Heart right ventricle (tissue), 16 donors: ENCODE measurements around the gene DES. TPM values are rescaled to one million over a fixed set of nuclear protein-coding genes. Genes with fewer than 3 reads are reported as not detected.
A peak's percentile ranks its signal among the peaks of the same experiment; 100 is the strongest.

ENCODE experiments used
- ATAC-seq, 8 donors: fragments of 200-7000 bp; cut with Tn5 transposase; one replicate each; pipeline ENCODE4 v1.9.1; 2020; ENCODE audit warnings: mild to moderate bottlenecking in 8 of 8, moderate library complexity in 8 of 8, moderate number of reproducible peaks in 1 of 8
- DNase-seq, 2 donors: peaks; one replicate each; pipeline ENCODE4 v3.0.0-alpha.2; 2020
- H3K27ac ChIP-seq, 10 donors: fragments of 200-600 bp; sonication (generic) in 2 of 10; one replicate each; pipeline versions ENCODE4 v1.5.0 to v1.8.0; 2020 to 2022; ENCODE audit warnings: mild to moderate bottlenecking in 3 of 10
- H3K27me3 ChIP-seq, 7 donors: fragments of 200-600 bp; one replicate each; pipeline ENCODE4 v1.8.0; 2021 to 2022; ENCODE audit warnings: mild to moderate bottlenecking in 2 of 7
- H3K36me3 ChIP-seq, 9 donors: fragments of 200-600 bp; sonication (generic) in 1 of 9; one replicate each; pipeline versions ENCODE4 v1.5.0 to v1.8.0; 2020 to 2022; ENCODE audit warnings: mild to moderate bottlenecking in 2 of 9
- H3K4me1 ChIP-seq, 9 donors: fragments of 200-600 bp; sonication (generic) in 1 of 9; one replicate each; pipeline versions ENCODE4 v1.5.0 to v1.8.0; 2020 to 2022; ENCODE audit warnings: mild to moderate bottlenecking in 4 of 9
- H3K4me3 ChIP-seq, 10 donors: fragments of 200-600 bp; sonication (generic) in 2 of 10; one replicate each; pipeline versions ENCODE4 v1.5.0 to v1.8.0; 2020 to 2022; ENCODE audit warnings: mild to moderate bottlenecking in 7 of 10, moderate library complexity in 2 of 10
- H3K9me3 ChIP-seq, 11 donors: fragments of 200-600 bp in 10 of 11; sonication (generic) in 2 of 11; one replicate each; pipeline versions ENCODE4 v1.5.0 to v1.8.0; 2013 to 2022; ENCODE audit warnings: mild to moderate bottlenecking in 2 of 11, control low read depth in 1 of 11, moderate library complexity in 1 of 11
- WGBS, 2 donors: extraction: QIAGEN DNeasy Blood & Tissue Kit; methylation state at CpG; one replicate each; pipeline ENCODE4 v1.1.7; 2013; ENCODE audit warnings: inconsistent platforms in 1 of 2; 5-methylcytosine and 5-hydroxymethylcytosine counted together
- intact Hi-C, 10 donors: fragments of 100-400 bp; cut with DNase I; formaldehyde crosslinking; loops; one replicate each; pipeline versions ENCODE4 v1.11.1 to v1.14.2; 2022
- polyA plus RNA-seq, 2 donors: library from polyadenylated mRNA; stranded (reverse); fragments of 200-250 nt; gene quantifications; one replicate each; pipeline ENCODE4 v1.2.3, GENCODE V29; 2013
- total RNA-seq, 10 donors: library from RNA; stranded (reverse); fragmentation: NEBNext Ultra II Directional in 3 of 10; extraction: Animal tissue kit (Norgen Biotek cat#: 25700) in 3 of 10; gene quantifications; one replicate each; pipeline versions ENCODE4 v1.2.1 to v1.2.4, GENCODE V29; 2021 to 2023
- TF ChIP-seq, protein P1 (sequence below), 9 donors: fragments of 200-600 bp; sonication (generic) in 2 of 9; IDR thresholded peaks; one replicate each; pipeline versions ENCODE4 v1.5.0 to v1.8.0; 2021 to 2022; ENCODE audit warnings: antibody characterized with exemption in 9 of 9, mild to moderate bottlenecking in 5 of 9, moderate library complexity in 1 of 9
- donor health status: Arrhythmogenic right ventricular cardiomyopathy.
- donor health status: ischemic (EF 13 %, LVEDD 7.1; RV severe dilation, severe dysfunction).
- donor health status: healthy with polysubstance abuse.
- donor health status: DM: no; HTN: yes; CAD: no.
- donor health status: DM: no; HTN: no; CAD: no.
- donor health status: ischemic (EF 25% LVEDD 6.9; RV normal size, moderate dysfunction).
- donor health status: ischemic (EF 25% LVEDD 5.7; RV mildly dilated, moderate dysfunction).
- donor health status: healthy.
- donor health status: DM: yes; HTN: yes; CAD: no.
- donor health status: Ischemic cardiomyopathy.
- donor health status: ischemic (EF 35%, LVEDD 5.7; RV mildly dilated, moderate dysfunction).
- donor health status: nonischemic (EF 11% LVEDD 7.7; RV severe dilation, severe dysfunction).
- donor health status: DM: yes; HTN: yes; CAD: no.
- donor health status: PGD.
- donor health status: ischemic (EF 29% LVEDD 5.4; RV normal size, mild dysfunction).
- donor health status: nonischemic (EF 23%, LVEDD 6.1; RV moderate dilation, normal function).

The DES gene
- total and polyA plus RNA-seq, 12 donors = 12,560 to 18,019 (median 15,816) TPM

DNA sequence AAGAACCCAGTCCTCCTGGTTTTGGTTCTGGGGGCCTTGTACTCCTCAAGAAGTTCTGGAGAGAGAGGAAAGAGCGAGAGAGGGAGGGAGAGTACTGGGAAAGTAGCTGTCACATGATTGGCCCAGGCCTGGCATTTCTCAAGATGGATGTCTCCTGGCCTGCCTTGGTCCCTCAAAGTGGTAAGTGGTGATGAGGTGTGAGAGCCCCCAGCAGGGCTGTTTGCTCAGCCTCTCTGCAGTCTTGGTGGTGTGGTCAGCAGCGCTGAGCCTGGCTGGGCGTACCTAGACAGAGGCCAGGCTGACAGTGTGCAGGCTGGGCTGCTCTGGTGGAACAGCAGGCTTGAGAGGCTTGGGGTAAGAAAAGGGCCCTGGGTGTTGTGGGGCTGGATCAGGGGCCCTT lies 19.0 kb downstream of the DES start:
- intact Hi-C loops = no loop called here
- H3K4me1 ChIP-seq = peaks cover 3 to 58% (median 15%) of the 10 kb centered on the region in 9 donors
- H3K27ac ChIP-seq = peak overlapping the region in 7 of 10 donors; percentile 15 to 99 (median 94)
- DNase-seq = no peak
- peak in 1 of 8 donors; percentile 15 for ATAC-seq
- 51 to 54% methylated on average over 3 of the region's 3 CpGs for WGBS, 2 donors
- no peak overlapping the region for H3K4me3 ChIP-seq
- peaks cover 0 to 73% (median 34%) of the 10 kb centered on the region in 7 donors for H3K27me3 ChIP-seq
- H3K36me3 ChIP-seq = no peaks in the 10 kb centered on the region
- no peaks in the 10 kb centered on the region for H3K9me3 ChIP-seq
- TF ChIP-seq, protein P1, sequence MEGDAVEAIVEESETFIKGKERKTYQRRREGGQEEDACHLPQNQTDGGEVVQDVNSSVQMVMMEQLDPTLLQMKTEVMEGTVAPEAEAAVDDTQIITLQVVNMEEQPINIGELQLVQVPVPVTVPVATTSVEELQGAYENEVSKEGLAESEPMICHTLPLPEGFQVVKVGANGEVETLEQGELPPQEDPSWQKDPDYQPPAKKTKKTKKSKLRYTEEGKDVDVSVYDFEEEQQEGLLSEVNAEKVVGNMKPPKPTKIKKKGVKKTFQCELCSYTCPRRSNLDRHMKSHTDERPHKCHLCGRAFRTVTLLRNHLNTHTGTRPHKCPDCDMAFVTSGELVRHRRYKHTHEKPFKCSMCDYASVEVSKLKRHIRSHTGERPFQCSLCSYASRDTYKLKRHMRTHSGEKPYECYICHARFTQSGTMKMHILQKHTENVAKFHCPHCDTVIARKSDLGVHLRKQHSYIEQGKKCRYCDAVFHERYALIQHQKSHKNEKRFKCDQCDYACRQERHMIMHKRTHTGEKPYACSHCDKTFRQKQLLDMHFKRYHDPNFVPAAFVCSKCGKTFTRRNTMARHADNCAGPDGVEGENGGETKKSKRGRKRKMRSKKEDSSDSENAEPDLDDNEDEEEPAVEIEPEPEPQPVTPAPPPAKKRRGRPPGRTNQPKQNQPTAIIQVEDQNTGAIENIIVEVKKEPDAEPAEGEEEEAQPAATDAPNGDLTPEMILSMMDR (IDR thresholded peaks at IDR 0.05) = no peak

DNA sequence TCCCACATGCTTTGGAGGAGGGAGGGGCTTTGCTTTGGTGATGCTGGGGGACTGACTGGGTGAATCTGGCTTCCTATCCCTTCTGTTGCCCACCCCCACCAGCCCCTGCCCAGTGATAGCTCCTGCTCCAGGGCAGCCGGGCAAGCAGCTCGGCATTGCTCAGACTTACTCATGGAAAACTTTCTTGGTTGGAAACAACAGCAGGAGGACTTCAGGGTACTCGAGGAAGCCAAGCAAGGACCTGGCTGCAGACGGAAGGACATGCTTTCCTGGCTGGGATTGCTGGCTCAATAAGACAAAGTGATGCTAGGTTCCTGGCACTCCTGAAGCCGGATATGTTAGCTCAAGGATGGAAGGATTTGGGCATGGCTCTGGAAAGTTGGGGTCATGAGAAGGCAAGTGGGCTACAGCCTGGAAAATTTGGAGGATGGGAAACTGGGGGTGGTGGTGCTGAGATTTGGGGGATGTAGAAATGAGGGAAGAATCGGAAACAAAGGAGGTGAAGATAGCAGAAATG lies 19.6 kb downstream of the DES start:
- WGBS, 2 donors = 51 to 55% methylated on average over 6 of the region's 6 CpGs
- peaks cover 0 to 77% (median 37%) of the 10 kb centered on the region in 7 donors for H3K27me3 ChIP-seq
- peak overlapping the region in 3 of 10 donors; percentile 26 to 99 (median 95) for H3K27ac ChIP-seq
- TF ChIP-seq, protein P1 (IDR thresholded peaks at IDR 0.05) = no peak
- no peaks in the 10 kb centered on the region for H3K9me3 ChIP-seq
- H3K4me1 ChIP-seq = peaks cover 3 to 64% (median 15%) of the 10 kb centered on the region in 9 donors
- no peak for ATAC-seq
- no peak overlapping the region for H3K4me3 ChIP-seq
- DNase-seq = no peak
- H3K36me3 ChIP-seq = no peaks in the 10 kb centered on the region
- intact Hi-C loops = no loop called here

DNA sequence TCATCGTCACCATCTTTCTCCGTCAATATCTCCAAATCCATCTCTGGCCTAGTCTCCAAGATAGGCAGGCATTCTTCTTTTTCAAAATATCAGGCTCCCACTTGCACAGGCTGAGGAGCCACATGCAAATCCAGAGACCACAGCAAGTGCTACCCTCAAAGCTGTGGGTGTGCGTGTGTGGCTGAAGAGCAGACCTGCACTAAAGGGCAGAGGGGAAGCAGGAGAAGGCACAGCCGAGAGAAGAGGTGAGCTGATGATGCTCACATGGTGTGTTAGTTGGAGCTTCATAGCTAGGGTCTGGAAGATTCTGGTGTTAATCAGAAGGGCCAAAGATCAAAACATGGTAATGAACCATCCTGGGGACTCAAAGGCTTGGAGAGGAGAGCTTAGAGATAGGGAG lies 20.3 kb downstream of the DES start:
- peaks cover 3 to 71% (median 15%) of the 10 kb centered on the region in 9 donors for H3K4me1 ChIP-seq
- no peak for DNase-seq
- peaks cover 0 to 77% (median 37%) of the 10 kb centered on the region in 7 donors for H3K27me3 ChIP-seq
- no peak overlapping the region for H3K27ac ChIP-seq
- H3K9me3 ChIP-seq = no peaks in the 10 kb centered on the region
- H3K36me3 ChIP-seq = no peaks in the 10 kb centered on the region
- WGBS, 2 donors = 83 to 89% methylated on average over 4 of the region's 4 CpGs
- intact Hi-C loops = no loop called here
- TF ChIP-seq, protein P1 (IDR thresholded peaks at IDR 0.05) = no peak
- no peak overlapping the region for H3K4me3 ChIP-seq
- ATAC-seq = no peak

DNA sequence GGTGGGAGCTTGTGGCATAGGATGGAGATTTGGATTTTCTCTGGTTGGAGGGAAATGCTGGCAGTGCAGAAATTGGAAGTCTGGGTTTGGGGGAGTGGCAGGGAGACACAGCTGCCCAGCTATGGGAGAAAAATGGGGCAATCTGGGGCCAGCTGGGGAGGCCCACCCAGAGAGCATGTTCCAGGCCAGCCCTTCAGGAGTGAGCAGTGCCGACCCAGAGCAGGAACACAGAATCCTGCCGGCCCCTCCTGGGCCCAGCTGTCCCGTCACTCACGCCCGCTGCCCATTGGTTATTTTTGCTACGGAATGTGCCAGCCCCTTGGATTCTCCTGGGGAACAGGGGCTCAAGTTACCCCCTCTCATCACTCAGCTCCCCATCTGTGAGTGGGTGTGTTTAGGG lies 21.3 kb downstream of the DES start:
- TF ChIP-seq, protein P1 (IDR thresholded peaks at IDR 0.05) = no peak
- H3K27ac ChIP-seq = peak overlapping the region in 3 of 10 donors; percentile 26 to 41 (median 39)
- H3K9me3 ChIP-seq = no peaks in the 10 kb centered on the region
- intact Hi-C loops = no loop called here
- WGBS, 2 donors = 44 to 55% methylated on average over 6 of the region's 6 CpGs
- DNase-seq (no peak), ATAC-seq (no peak)
- H3K4me3 ChIP-seq = no peak overlapping the region
- H3K27me3 ChIP-seq = peaks cover 0 to 72% (median 38%) of the 10 kb centered on the region in 7 donors
- no peaks in the 10 kb centered on the region for H3K36me3 ChIP-seq
- peaks cover 6 to 76% (median 17%) of the 10 kb centered on the region in 9 donors for H3K4me1 ChIP-seq
